Activated T-helper 1 cell treated with Interleukin-2 at 50 U/mL for 16 hours (primary cell): ENCODE data around the gene DEPDC1.
"Not testable (repeated sequence)": the region's sequence is repeated elsewhere in the genome, so short reads cannot be mapped to it uniquely, and the experiment has no call there.

Source experiments
- DNase-seq: peaks from one replicate; pipeline ENCODE4 v3.0.0-alpha.2; 2020; ENCODE audit warnings: low read depth

The DEPDC1 gene

DNA sequence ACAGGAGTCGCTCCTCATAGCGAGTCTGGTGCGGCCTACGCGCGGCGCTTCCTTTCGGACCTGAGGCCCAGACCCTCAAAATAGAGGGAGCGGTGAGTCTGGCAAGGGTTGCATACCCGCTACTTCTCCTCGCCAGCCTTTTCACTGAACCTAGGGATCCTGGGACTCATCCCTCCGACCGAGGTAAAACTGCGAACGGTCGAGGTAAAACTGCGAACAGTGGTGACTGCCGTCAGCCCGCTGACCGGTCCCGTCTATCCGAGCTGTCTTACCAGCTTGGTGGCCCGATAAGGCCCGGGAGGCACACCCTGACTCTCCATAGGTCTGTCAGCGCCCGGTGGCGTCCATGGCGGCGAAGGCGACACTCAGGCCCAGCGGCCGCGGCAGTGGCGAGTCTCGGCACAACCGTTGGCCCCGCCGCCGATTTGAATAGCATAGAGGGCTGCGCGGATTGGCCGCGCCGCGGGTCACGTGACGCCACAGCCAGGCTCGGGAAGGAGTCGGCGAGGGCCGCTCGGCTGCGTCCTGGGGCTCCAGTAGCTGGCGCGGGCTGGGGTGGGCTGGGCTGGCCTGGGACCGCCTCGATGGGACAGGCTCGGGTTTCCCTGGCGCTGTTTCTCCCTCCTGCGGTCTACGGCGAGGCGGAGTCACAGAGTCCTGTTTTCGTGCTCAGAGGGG, at the start of gene DEPDC1:
Gene DEPDC1, minus strand, starts transcription at position 403 of the 678 bp plus-strand sequence. Its CDS starts 83 bp downstream, at position 320.
- peak; percentile 49 for DNase-seq

- DNase-seq, result no peak
Measured at GRCh38 chr1:68544651-68545050, 47.8 kb upstream of the DEPDC1 start.

- no peak for DNase-seq
Measured at GRCh38 chr1:68542586-68542985, 45.7 kb upstream of the DEPDC1 start.

DNA sequence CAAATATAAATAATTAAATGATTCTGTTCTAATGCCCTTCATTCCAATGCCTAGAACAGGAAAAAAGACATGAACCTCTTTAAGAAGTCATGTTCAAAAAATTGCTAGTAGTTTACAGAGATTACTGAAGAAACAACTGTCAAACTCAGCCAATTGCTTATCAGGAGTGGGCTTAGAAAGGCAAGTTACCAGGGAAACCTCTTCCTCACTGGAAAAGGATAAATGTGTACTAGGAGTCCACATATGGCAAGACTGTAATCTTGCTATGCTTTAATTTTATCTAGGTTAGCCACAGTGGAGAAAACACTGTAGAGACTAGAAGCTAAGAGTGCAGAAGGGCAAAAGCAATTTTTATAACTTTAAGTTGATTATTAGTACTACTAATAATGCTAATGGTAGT, 42.1 kb upstream of the DEPDC1 start:
- no peak for DNase-seq

DNA sequence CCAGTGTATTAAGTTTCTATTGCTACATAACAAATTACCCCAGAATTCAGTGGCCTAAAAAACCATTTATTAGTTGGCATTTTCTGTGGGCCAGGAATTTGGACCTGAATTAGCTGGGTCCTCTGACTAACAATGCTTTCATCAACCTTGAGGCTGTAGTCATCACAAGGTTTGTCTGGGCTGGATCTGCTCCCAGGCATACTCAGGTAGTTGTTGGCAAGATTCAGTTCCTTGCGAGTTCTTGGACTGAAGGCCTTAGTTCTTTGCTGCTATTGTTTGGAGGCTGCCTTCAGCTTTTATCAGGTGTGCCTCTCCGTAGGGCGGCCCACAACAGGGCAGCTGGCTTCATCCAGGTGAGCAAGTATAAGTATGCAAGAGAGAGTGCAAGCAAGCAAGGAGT, 31.4 kb upstream of the DEPDC1 start:
- no peak for DNase-seq

GRCh38 chr1:68525781-68526180, 28.9 kb upstream of the DEPDC1 start:
- no peak for DNase-seq

GRCh38 chr1:68521286-68521685, 24.4 kb upstream of the DEPDC1 start:
- no peak for DNase-seq

DNA sequence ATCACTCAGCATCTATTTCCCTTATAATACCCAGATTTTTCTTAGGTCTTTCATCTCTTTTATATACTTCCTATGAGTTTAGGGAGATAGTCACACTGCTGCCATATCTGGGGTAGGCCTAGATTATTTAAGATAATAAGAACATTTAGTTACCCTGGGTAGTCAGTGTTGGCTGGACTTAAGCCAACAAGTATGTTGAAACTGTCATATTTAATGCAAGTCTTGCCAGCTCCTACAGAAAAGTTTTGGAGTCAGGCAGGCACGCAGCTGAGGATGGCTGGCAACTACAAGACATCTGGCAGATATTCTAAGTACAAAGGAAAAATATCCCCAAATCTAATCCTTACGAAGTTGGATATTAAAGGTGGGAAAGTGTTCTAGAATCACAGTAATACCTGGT, 19.2 kb upstream of the DEPDC1 start:
- no peak for DNase-seq

GRCh38 chr1:68511254-68511653, 14.4 kb upstream of the DEPDC1 start:
- DNase-seq, result no peak

- DNase-seq, result no peak
Measured at GRCh38 chr1:68506386-68506785, 9.5 kb upstream of the DEPDC1 start.

DNA sequence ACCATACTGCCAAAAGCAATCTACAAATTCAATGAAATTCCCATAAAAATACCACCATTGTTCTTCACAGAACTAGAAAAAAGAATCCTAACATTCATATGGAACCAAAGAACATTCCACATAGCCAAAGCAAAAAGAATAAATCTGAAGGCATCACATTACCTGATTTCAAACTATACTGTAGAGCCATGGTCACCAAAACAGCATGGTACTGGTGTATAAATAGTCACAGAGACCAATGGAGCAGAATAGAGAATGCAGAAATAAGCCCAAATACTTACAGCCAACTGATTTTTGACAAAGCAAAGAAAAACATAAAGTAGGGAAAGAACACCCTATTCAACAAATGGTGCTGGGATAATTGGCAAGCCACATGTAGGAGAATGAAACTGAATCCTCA, 6.2 kb upstream of the DEPDC1 start:
- no peak for DNase-seq

DNA sequence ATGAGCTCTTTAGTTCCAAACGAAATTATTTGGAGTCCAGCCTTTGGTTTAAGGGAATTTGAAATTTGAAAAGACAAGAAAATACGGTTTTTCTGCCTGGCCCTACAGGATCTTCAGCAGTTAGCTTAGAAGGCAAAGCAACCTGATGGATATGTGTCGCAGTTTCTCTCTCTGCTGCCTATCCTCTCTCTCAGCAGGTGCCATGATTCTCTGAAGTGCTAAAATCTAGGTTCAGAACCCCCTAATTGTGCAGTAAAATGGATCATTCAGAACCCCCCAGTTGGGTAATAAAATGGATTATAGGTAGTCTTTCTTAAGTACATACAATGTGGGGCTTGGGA, 446 bp upstream of the DEPDC1 start:
- no peak for DNase-seq

GRCh38 chr1:68495968-68496679, 758 bp downstream of the DEPDC1 start:
- DNase-seq, result no peak

DNA sequence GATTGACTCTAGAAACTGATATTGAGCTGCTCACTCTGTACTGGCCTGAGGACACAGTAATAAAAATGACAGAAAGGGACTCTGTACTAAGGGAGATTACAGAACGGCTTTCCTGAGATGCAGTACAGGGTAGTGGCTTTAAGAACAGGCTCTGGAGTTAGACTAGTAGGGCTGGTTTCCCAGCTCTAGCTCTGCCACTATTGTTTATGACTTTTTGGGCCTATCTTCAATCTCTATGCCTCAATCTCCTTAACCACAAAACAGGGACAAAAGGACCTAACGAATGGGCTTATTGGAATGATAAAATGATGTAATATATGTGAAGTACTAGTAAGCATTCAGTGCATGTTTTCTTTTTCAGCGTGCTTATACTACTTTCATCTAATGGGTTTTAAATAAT, 1.4 kb downstream of the DEPDC1 start:
- no peak for DNase-seq

DNA sequence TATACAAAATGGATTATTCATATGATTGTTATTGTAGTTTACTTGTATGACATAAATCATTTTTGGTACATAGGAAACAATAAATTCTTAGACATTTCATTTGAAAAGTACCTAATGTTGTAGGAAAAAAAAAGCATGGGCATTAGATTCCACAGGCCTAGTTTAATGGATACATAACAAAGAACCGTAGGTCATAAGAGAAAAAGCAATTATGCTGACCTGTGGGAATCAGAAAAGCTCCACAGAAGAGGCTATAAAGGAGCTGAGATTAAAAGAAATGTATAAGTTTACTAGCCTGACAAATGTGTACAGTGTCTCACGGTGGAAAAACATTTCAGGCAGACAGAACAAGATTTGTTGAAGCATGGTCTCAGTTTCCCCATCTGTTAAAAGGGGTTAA, 3.7 kb downstream of the DEPDC1 start:
- DNase-seq, result no peak

DNA sequence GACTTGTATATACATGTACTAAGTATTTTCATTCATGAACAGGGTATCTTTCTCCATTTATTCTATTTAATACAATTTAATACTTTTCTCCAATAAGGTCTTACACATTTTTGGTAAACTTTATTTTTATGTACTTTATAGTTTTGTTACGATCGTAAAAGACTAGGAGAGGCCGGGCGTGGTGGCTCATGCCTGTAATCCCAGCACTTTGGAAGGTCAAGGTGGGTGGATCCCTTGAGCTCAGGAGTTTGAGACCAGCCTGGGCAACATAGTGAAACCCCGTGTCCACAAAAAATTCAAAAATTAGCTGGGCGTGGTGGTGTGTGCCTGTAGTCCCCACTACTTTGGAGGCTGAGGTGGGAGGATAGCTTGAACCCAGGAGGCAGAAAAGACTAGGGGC, 4.6 kb downstream of the DEPDC1 start:
- DNase-seq, result not testable (repeated sequence)

- DNase-seq, result no peak
Measured at GRCh38 chr1:68490046-68490651, 6.7 kb downstream of the DEPDC1 start.

DNA sequence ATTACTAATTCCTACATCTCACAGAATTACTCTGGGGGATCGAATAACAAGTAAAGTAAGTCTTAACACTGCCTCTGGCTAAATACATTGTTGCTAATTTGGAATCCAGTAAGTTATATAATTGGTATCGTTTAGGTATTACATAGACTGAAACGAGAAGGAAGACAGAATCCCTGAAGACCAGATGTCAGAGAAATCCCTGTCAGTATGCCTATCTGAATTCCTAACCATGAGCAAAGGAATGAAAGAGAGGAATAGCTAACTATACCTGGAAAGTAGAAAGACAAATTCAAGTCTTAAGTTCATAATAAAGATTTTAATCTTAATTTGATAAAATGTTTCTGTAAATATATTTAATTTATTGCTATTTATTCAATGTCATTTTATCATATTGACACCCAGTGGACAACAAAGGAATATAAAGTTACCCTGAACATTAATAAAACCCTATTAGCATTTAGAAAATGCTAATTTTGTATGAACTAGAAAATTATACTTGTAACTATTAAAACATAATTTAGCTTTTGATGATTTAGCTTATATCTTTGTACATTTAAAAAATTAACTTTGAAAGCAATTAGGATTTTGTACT, 11.4 kb downstream of the DEPDC1 start:
- no peak for DNase-seq

GRCh38 chr1:68484618-68485017, 12.3 kb downstream of the DEPDC1 start:
- DNase-seq, result no peak

DNA sequence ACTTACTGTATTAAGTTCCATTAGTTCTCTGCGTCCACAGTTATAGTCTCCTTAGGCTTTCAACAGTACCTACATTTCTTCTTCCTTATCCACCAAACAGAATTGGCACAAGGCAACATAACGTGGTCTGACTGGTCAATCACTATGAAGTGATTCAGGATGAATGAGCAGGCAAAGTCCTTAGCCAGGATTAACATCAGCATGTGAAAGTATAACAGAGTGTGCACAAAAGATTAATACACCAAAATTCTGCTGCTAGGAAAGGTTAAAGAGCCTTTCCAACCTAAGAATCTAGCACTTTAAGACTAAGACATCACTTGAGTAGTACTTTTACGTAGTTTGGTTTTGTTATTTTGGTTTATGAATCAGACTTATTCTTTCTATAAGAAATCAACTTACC, 15.8 kb downstream of the DEPDC1 start:
- no peak for DNase-seq

DNA sequence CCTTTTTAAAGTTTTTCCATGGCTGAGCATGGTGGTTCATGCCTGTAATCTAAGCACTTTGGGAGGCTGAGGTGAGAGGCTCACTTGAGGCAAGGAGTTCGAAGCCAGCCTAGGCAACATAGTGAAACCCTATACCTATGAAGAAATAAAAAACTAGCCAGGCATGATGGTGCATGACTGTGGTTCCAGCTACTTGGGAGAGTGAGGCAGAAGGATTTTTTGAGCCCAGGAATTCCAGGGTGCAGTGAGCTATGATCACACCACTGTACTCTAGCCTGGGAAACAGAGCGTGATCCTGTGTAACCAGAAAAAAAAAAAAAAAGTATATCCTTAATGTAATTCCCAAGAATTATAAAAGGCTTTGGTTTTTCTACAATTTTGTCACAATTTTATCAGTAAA, 17.4 kb downstream of the DEPDC1 start:
- DNase-seq, result no peak

DNA sequence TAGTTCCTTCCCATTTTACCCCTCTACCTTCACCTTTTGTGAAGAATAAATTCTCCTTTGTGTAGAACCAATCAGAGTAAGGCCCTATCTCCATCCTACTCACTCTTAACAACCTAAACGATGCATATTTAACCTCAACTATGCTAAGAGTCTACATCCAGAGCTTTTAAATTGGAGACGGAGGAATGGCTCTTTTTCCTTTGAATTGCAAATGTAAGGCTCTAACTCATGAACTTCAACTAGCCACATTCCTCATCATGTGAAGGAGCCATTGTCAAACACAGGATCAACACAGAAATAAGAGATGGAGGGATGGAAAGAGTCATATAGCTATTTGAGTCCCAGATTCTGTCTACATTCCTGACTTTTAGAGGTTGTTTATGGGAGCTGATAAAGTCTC, 18.2 kb downstream of the DEPDC1 start:
- DNase-seq, result no peak

DNA sequence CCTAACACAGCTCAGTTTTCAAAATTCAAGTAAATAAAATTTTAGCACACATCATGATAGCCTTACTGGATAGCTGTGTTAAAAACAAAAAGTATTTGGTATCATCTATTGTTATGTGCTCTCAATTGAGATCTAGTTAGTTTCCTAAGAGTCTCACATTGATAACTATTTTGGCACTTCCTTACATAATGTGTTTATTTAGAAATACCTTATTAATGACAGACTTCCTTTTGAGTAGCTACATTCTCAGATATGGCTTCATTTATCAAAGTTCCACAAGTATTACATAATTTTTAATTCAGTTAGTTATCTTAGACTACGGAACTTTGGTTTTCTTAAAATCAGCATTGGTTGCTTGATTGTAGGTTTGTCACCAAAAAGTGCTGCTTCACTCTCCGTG, 20.3 kb downstream of the DEPDC1 start:
- not testable (repeated sequence) for DNase-seq
